WTC11 (cell line): Measurements from ENCODE around the gene PGLYRP2. TPM values are rescaled to one million over a fixed set of nuclear protein-coding genes. Genes with fewer than 3 reads are reported as not detected.

Source experiments
- ATAC-seq: fragments of 200-7000 bp; cut with Tn5 transposase; 2 replicates; pipeline ENCODE4 v1.10.0; 2021; ENCODE audit warnings: mild to moderate bottlenecking, moderate library complexity
- CTCF ChIA-PET: fragments of 300-600 bp; sonication (Branson Sonifier 250); formaldehyde crosslinking; loops from one replicate; lab custom pipeline; 2021; ENCODE audit warnings: antibody characterized with exemption; lab: Charles Lee
- POLR2A ChIA-PET: fragments of 350-600 bp; sonication (Branson Sonifier 250); formaldehyde crosslinking; loops from one replicate; lab custom pipeline; 2021; ENCODE audit warnings: antibody characterized with exemption; lab: Charles Lee
- DNase-seq: peaks from one replicate; pipeline ENCODE4 v3.0.0; 2021; ENCODE audit warnings: low spot score
- H3K27ac Mint-ChIP-seq: 2 replicates; pipeline ENCODE4 v1.8.0; 2021; ENCODE audit warnings: mixed read lengths
- H3K27me3 Mint-ChIP-seq: 2 replicates; pipeline ENCODE4 v1.8.0; 2021; ENCODE audit warnings: low read depth, mild to moderate bottlenecking, moderate library complexity, mixed read lengths
- H3K36me3 Mint-ChIP-seq: 2 replicates; pipeline ENCODE4 v1.8.0; 2021; ENCODE audit warnings: mixed read lengths
- H3K4me1 Mint-ChIP-seq: 2 replicates; pipeline ENCODE4 v1.8.0; 2022; ENCODE audit warnings: mixed read lengths
- H3K4me3 Mint-ChIP-seq: 2 replicates; pipeline ENCODE4 v1.8.0; 2021; ENCODE audit warnings: mild to moderate bottlenecking, moderate library complexity, mixed read lengths
- H3K9me3 Mint-ChIP-seq: 2 replicates; pipeline ENCODE4 v1.8.0; 2021; ENCODE audit warnings: mixed read lengths
- CREM ChIP-seq: sonication (generic); formaldehyde crosslinking; IDR thresholded peaks from 2 replicates; pipeline ENCODE4 v1.8.1; 2022; ENCODE audit warnings: mild to moderate bottlenecking, missing genetic modification reagents, moderate library complexity
- E2F1 ChIP-seq: sonication (generic); formaldehyde crosslinking; IDR thresholded peaks from 2 replicates; pipeline ENCODE4 v1.8.0; 2022; ENCODE audit warnings: mild to moderate bottlenecking, missing genetic modification reagents
- GTF2I ChIP-seq: fragments of 250-450 bp; sonication (Bioruptor Pico); conservative IDR thresholded peaks from 2 replicates; pipeline ENCODE4 v1.4.0; 2021; ENCODE audit warnings: mild to moderate bottlenecking
- HMGA2 ChIP-seq: fragments of 250-450 bp; sonication (Bioruptor Pico); IDR thresholded peaks from 2 replicates; pipeline ENCODE4 v1.4.0; 2021; ENCODE audit warnings: mild to moderate bottlenecking, moderate library complexity
- JUN ChIP-seq: sonication (generic); formaldehyde crosslinking; IDR thresholded peaks from 2 replicates; pipeline ENCODE4 v1.8.0; 2023; ENCODE audit warnings: mild to moderate bottlenecking, missing genetic modification reagents
- MLX ChIP-seq: sonication (generic); formaldehyde crosslinking; IDR thresholded peaks from 2 replicates; pipeline ENCODE4 v1.8.1; 2023; ENCODE audit warnings: mild to moderate bottlenecking, missing genetic modification reagents, moderate library complexity
- NFE2L1 ChIP-seq: sonication (generic); formaldehyde crosslinking; IDR thresholded peaks from 2 replicates; pipeline ENCODE4 v1.8.1; 2023; ENCODE audit warnings: missing genetic modification reagents
- NR2C2 ChIP-seq: sonication (generic); formaldehyde crosslinking; IDR thresholded peaks from 2 replicates; pipeline ENCODE4 v1.8.0; 2022; ENCODE audit warnings: mild to moderate bottlenecking, missing genetic modification reagents
- NR3C1 ChIP-seq: sonication (generic); formaldehyde crosslinking; conservative IDR thresholded peaks from 2 replicates; pipeline ENCODE4 v1.8.1; 2023; ENCODE audit warnings: low read depth, mild to moderate bottlenecking, missing genetic modification reagents
- PRDM15 ChIP-seq: sonication (generic); formaldehyde crosslinking; IDR thresholded peaks from 2 replicates; pipeline ENCODE4 v1.8.0; 2022; ENCODE audit warnings: missing genetic modification reagents
- RELA ChIP-seq: sonication (generic); formaldehyde crosslinking; IDR thresholded peaks from 2 replicates; pipeline ENCODE4 v1.8.1; 2022; ENCODE audit warnings: missing genetic modification reagents, mild to moderate bottlenecking, borderline replicate concordance
- SMAD3 ChIP-seq: sonication (generic); formaldehyde crosslinking; IDR thresholded peaks from 2 replicates; pipeline ENCODE4 v1.8.0; 2022; ENCODE audit warnings: missing genetic modification reagents, mild to moderate bottlenecking, borderline replicate concordance
- SMAD4 ChIP-seq: sonication (generic); formaldehyde crosslinking; IDR thresholded peaks from 2 replicates; pipeline ENCODE4 v1.8.0; 2022; ENCODE audit warnings: mild to moderate bottlenecking, missing genetic modification reagents
- TEAD1 ChIP-seq: sonication (generic); formaldehyde crosslinking; IDR thresholded peaks from 2 replicates; pipeline ENCODE4 v1.8.0; 2022; ENCODE audit warnings: mild to moderate bottlenecking, missing genetic modification reagents
- TEAD4 ChIP-seq: sonication (generic); formaldehyde crosslinking; IDR thresholded peaks from 2 replicates; pipeline ENCODE4 v1.8.0; 2022; ENCODE audit warnings: mild to moderate bottlenecking, missing genetic modification reagents
- ZBTB43 ChIP-seq: sonication (generic); formaldehyde crosslinking; IDR thresholded peaks from 2 replicates; pipeline ENCODE4 v1.8.1; 2023; ENCODE audit warnings: mild to moderate bottlenecking, missing genetic modification reagents
- ZMAT4 ChIP-seq: fragments of 250-450 bp; sonication (Bioruptor Pico); IDR thresholded peaks from 2 replicates; pipeline ENCODE4 v1.9.0; 2021; ENCODE audit warnings: mild to moderate bottlenecking
- ZNF232 ChIP-seq: sonication (generic); formaldehyde crosslinking; IDR thresholded peaks from 2 replicates; pipeline ENCODE4 v1.8.0; 2022; ENCODE audit warnings: mild to moderate bottlenecking, missing genetic modification reagents
- ZNF281 ChIP-seq: sonication (generic); formaldehyde crosslinking; IDR thresholded peaks from 2 replicates; pipeline ENCODE4 v1.8.0; 2023; ENCODE audit warnings: mild to moderate bottlenecking, missing genetic modification reagents
- ZNF317 ChIP-seq: sonication (generic); formaldehyde crosslinking; IDR thresholded peaks from 2 replicates; pipeline ENCODE4 v1.8.1; 2023; ENCODE audit warnings: low read depth, mild to moderate bottlenecking, moderate library complexity, missing genetic modification reagents, borderline replicate concordance
- ZNF423 ChIP-seq: fragments of 250-450 bp; sonication (Bioruptor Pico); IDR thresholded peaks from 2 replicates; pipeline ENCODE4 v2.1.2; 2022; ENCODE audit warnings: mild to moderate bottlenecking, moderate library complexity
- ZSCAN18 ChIP-seq: fragments of 250-450 bp; sonication (Bioruptor Pico); IDR thresholded peaks from 2 replicates; pipeline ENCODE4 v2.1.2; 2022; ENCODE audit warnings: mild to moderate bottlenecking, moderate library complexity
- total RNA-seq: library from RNA; stranded (reverse); gene quantifications from 3 replicates; pipeline ENCODE4 v1.2.3, GENCODE V29; 2021

The PGLYRP2 gene
- total RNA-seq, 1 experiment from 2014 or later: not detected

- Mint-ChIP-seq H3K27ac (no peak overlapping the region), H3K4me3 (no peak overlapping the region)
- DNase-seq: no peak
- TF ChIP-seq HMGA2 (no peak), NFE2L1 (CRISPR knock-in tag) (no peak), E2F1 (CRISPR knock-in tag) (no peak), SMAD4 (CRISPR knock-in tag) (no peak), ZSCAN18 (CRISPR knock-in tag) (no peak), GTF2I (CRISPR knock-in tag) (no peak), ZNF232 (CRISPR knock-in tag) (no peak), CREM (CRISPR knock-in tag) (no peak), ZMAT4 (CRISPR knock-in tag) (no peak), PRDM15 (no peak), ZNF281 (CRISPR knock-in tag) (no peak), JUN (CRISPR knock-in tag) (no peak), MLX (CRISPR knock-in tag) (no peak)
- TF ChIP-seq, all 79 proteins: peak for 0
- CTCF ChIA-PET: interaction anchor here (0.9 kb wide), 1 partner anchor 107 kb away, joined by 4 read pairs; no protein-coding TSS in a partner anchor
- Mint-ChIP-seq H3K9me3 (peaks cover 14% of the 10 kb centered on the region), H3K36me3 (peaks cover 2% of the 10 kb centered on the region), H3K4me1 (no peaks in the 10 kb centered on the region), H3K27me3 (peaks cover 16% of the 10 kb centered on the region)
- ATAC-seq: no peak
- POLR2A ChIA-PET: no interaction called here
Measured at GRCh38 chr19:15526408-15526807, 47.1 kb upstream of the PGLYRP2 start.

GRCh38 chr19:15525291-15525690, 46.0 kb upstream of the PGLYRP2 start:
- ChIA-PET POLR2A (no interaction called here), CTCF (no interaction called here)
- Mint-ChIP-seq H3K9me3 (peaks cover 11% of the 10 kb centered on the region), H3K27me3 (peaks cover 12% of the 10 kb centered on the region), H3K4me3 (no peak overlapping the region), H3K36me3 (peaks cover 2% of the 10 kb centered on the region), H3K4me1 (no peaks in the 10 kb centered on the region), H3K27ac (no peak overlapping the region)
- no peak for DNase-seq
- no peak for ATAC-seq
- TF ChIP-seq ZBTB43 (CRISPR knock-in tag): no peak
- TF ChIP-seq RELA (CRISPR knock-in tag): no peak
- no peak for TF ChIP-seq SMAD3 (CRISPR knock-in tag)
- TF ChIP-seq TEAD1 (CRISPR knock-in tag): no peak
- no peak for TF ChIP-seq NR2C2 (CRISPR knock-in tag)
- no peak for TF ChIP-seq ZSCAN18 (CRISPR knock-in tag)
- no peak for TF ChIP-seq MLX (CRISPR knock-in tag)
- TF ChIP-seq TEAD4: no peak
- no peak for TF ChIP-seq JUN (CRISPR knock-in tag)
- no peak for TF ChIP-seq ZNF423 (CRISPR knock-in tag)
- no peak for TF ChIP-seq NR3C1 (CRISPR knock-in tag)
- TF ChIP-seq ZNF317 (CRISPR knock-in tag): no peak
